GM19240 (cell line): ENCODE results near the gene ADCY5.

Experiments used
- DNase-seq: peaks from one replicate; pipeline ENCODE4 v3.0.0; 2011; ENCODE audit warnings: low spot score; ENCODE audit not compliant: insufficient read length

Gene ADCY5

DNA sequence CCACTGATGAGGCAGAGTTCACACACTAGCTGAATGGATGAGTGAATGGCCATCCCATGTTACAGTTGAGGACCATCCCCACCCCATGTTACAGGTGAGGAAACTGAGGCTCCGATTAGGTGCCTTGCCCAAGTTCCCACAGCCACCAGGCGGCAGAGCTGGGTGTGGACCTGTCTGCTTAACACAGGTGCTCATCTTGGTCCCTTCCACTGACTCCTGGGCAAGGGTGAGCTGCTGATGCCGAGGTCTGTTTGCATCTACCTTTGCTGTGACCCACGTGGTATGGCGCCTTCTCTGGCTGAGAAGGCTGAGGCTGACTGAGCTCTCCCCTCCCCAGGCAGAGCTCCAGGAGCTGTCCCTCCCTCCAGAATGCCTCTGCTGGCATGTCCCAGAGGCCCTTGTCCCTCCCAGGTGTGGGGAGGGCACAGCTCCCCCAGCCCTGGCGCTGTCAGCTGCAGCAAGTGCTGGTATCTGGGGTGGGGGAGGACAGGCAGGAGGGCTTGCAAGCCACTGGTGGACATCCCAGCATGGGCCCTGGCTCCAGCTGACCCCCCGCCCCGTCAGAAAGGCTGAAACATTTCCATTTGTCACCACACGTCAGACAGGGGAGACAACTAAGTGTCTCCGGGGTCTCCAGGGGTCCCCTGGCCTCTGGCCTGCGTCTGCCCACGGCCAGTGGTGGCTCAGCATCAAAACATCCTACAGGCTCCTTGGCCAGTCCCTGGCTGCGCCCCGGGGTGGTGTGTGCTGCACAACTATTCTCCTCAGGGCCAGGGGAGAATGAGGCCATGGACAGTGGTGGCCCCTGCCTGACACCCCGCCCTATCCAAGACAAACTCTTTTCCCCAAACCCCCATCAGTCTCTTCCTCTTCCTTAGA lies 105.4 kb downstream of the ADCY5 start:
- no peak for DNase-seq

GRCh38 chr3:123342631-123343080 lies 106.2 kb downstream of the ADCY5 start:
- DNase-seq: no peak

- DNase-seq: no peak
Observed at GRCh38 chr3:123341871-123342630, 106.8 kb downstream of the ADCY5 start.

DNA sequence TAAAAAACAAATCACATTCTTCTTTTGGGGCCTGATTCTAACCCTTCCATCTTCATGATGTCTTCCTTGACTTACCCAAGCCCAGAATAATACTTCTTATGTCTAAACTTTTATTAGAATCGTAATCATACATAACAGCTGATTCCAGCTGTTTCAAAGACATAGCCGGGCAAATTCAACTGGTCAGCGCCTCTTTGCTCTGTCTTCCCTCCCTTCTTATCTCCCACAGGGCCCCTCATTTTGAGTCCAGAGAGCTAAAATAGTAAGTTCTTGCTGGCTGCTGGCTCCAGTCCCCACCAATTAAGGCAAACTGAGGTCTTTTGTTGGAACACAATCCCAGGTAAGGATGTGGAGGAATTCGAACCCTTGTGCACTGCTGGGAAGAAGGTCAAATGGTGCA lies 108.6 kb downstream of the ADCY5 start:
- no peak for DNase-seq

- DNase-seq: no peak
Observed at GRCh38 chr3:123339302-123339701, 109.6 kb downstream of the ADCY5 start.

- DNase-seq: no peak
Observed at GRCh38 chr3:123338620-123339061, 110.2 kb downstream of the ADCY5 start.

GRCh38 chr3:123337948-123338619 lies 110.8 kb downstream of the ADCY5 start:
- DNase-seq: no peak

GRCh38 chr3:123337226-123337625 lies 111.7 kb downstream of the ADCY5 start:
- DNase-seq: no peak

- no peak for DNase-seq
Observed at GRCh38 chr3:123336441-123336851, 112.4 kb downstream of the ADCY5 start.

DNA sequence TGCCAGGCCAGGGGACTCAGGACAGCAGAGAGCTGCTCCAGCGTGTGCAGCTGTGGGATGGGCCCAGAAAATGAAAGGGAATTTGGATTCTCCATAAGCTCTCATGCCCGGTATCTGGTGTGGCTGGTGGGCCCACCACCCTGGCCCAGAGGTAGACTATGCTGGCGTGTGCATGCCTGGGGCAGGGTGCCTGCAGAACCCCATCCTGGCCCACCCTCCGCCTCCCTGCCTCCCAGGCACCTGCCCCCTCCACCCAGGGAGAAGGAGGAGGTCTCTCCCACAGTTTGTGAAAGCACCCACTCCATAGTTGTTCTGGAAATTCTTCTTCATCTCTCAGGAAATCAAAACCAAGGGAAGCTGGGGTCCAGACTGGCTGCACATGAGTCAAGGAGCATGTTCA lies 112.9 kb downstream of the ADCY5 start:
- DNase-seq: no peak

DNA sequence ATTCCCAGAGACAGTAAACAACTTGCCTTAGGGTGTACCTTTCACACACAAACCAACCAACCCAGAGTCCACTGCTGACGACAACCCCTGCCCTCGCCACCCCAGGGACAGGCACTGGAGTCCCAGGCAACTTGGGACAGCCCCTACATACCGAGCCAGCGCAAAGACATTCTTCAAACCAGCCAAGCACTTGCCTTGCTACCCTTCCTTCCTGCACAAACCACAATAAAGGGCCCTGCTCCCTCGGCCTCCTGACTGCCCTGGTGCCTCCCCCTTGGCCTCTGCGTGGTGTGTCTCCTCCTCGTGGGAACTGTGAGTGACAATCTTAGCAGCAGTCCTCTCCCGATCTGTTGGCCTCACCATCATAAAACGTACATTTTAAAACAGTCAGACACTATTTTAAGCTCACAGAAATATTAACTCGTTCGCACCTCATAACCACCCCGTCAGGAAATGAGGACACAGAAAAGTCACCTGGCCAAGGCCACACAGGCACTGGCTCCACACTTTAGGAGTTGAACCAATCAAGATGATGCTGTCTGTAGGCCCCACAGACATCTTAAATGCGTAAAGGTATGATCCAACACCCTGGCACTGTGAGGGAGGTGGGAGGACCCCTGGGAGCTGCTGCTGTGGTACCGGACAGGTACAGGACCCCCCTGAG lies 113.8 kb downstream of the ADCY5 start:
- no peak for DNase-seq

DNA sequence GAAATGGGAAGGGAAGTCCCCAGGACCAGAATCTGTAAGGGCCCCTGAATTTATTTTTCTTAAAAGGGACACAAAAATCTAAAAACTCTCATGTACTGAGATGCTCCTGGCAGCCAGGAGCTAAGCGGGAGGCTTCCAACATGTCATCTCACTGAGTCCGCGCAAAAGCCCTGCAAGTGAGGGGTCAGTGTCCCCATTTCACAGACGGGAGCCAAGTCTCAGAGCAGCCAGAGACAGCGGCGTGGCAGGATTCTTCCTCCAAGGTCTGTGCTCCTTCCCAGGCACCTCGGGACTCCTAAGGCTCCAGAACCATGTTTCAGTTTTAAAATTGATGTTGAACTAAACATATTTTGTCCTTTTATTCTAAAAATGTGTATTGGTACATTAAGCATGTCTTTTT lies 114.8 kb downstream of the ADCY5 start:
- DNase-seq: no peak

DNA sequence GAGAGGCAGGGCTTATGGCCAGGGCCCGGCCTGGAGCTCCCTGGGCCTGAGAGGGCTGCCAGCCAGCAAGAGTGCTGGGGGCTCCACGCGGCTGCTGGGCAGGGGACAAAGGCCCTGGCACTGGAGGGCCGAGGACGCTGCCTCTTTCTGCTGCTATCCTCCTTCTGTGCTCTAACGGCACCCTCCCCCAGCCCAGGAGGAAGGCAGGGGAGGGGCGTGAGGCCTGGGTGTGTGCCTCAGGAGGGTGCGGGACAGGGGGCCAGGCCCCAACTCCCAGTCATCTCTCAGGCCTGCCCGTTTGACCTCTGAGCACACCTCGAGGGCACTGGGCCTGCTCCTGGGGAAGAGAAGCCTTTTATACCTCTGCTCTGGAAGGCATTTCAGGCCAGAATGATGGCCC lies 115.5 kb downstream of the ADCY5 start:
- DNase-seq: no peak

- no peak for DNase-seq
Observed at GRCh38 chr3:123332124-123332641, 116.7 kb downstream of the ADCY5 start.

GRCh38 chr3:123331651-123332050 lies 117.2 kb downstream of the ADCY5 start:
- no peak for DNase-seq

GRCh38 chr3:123331006-123331405 lies 117.9 kb downstream of the ADCY5 start:
- no peak for DNase-seq

DNA sequence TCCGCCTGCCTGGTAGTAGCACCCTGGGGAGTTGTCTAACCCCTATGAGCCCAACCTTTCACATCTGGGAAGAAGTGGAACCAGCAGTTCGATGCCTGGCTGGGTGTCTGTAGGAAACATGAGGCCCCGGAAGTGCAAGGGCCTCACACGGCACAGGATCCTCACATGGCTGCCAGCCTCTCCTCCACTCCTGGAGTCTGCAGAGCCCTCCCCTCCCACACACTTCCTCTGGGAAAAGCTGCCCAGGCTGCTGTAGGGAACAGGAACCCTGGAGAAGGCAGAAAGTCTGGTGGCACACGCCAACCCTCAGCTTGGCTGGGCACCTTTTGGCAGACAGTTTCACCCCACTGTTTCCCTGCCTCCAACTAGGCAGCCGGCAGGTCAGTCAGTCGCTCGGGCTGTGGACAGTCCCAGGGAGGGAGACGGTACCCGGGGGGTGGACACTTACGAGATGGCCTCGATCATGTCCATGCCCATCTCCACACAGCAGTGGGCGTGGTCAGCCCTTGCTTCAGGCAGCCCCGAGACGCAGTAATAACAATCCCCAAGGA lies 118.4 kb downstream of the ADCY5 start:
- no peak for DNase-seq

- DNase-seq: no peak
Observed at GRCh38 chr3:123329636-123330340, 119.1 kb downstream of the ADCY5 start.

DNA sequence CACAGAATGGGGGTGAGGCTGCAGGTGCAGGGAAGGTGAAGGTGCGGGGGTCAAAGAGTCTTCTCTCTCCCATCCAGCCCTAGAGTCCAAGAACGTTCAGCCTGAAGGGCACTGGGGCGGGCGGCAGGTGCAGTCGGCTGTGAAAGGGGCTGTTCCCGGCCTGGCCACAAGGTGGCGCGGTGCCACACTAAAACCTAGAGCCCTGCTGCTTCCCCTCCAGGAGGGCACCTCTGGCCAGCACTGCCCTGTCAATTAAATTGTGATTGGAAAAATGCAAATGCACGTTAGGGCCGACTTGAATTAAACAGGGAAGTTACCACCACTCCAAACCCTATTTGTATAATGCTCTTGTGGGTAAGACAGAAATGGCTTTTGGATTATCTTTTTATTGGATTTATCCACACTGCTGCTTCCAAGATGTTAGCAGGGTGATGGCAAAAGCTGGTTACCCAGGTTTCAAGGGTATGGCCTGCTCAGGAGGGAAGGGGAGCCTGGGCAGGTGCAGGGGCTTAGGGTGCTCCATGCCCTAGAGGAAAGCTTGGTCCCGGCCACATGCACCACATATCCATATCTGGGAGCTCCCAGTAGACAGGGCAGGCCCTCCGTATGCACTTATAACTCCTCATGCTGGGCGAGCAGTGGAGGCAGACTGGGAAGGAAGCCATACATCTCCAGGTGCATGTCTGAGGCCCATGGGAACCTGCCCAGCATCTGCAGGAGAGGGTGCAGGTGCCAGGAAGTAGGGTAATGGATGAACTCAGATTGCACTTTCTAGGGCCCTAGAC lies 119.8 kb downstream of the ADCY5 start:
- DNase-seq: peak; percentile 78
